Esophagus (tissue), 2 donors: Measurements from ENCODE around the gene ZNF618. TPM values are rescaled to one million over a fixed set of nuclear protein-coding genes. Genes with fewer than 3 reads are reported as not detected.
"Not testable (repeated sequence)": the region's sequence is repeated elsewhere in the genome, so short reads cannot be mapped to it uniquely, and the experiment has no call there.

Source experiments
- H3K27ac ChIP-seq, 2 donors: one replicate each; pipeline ENCODE4 v1.5.1; 2013; ENCODE audit warnings: low read depth in 2 of 2, mild to moderate bottlenecking in 2 of 2, inconsistent platforms in 1 of 2, low read length in 1 of 2, moderate library complexity in 1 of 2
- H3K27me3 ChIP-seq, 2 donors: one replicate each; pipeline ENCODE4 v1.6.1; 2013; ENCODE audit warnings: low read length in 2 of 2, control low read depth in 1 of 2, mild to moderate bottlenecking in 1 of 2; ENCODE audit not compliant: insufficient read depth in 2 of 2, control insufficient read depth in 1 of 2
- H3K36me3 ChIP-seq, 2 donors: one replicate each; pipeline ENCODE4 v1.6.1; 2013; ENCODE audit warnings: low read length in 1 of 2; ENCODE audit not compliant: control insufficient read depth in 2 of 2, insufficient read depth in 2 of 2
- H3K4me1 ChIP-seq, 2 donors: one replicate each; pipeline ENCODE4 v1.6.1; 2013; ENCODE audit warnings: low read length in 1 of 2; ENCODE audit not compliant: control insufficient read depth in 2 of 2, insufficient read depth in 2 of 2
- H3K4me3 ChIP-seq, 2 donors: one replicate each; pipeline ENCODE4 v1.5.1; 2013; ENCODE audit warnings: low read length in 2 of 2, mild to moderate bottlenecking in 2 of 2, low read depth in 1 of 2, moderate library complexity in 1 of 2
- H3K9me3 ChIP-seq, 2 donors: one replicate each; pipeline ENCODE4 v1.6.1; 2013; ENCODE audit warnings: mild to moderate bottlenecking in 2 of 2, low read depth in 1 of 2, low read length in 1 of 2, moderate library complexity in 1 of 2; ENCODE audit not compliant: control insufficient read depth in 2 of 2, insufficient read depth in 1 of 2
- WGBS, 2 donors: extraction: QIAGEN DNeasy Blood & Tissue Kit; methylation state at CpG; one replicate each; pipeline ENCODE4 v1.1.7; 2013; 5-methylcytosine and 5-hydroxymethylcytosine counted together
- polyA plus RNA-seq, 2 donors: library from polyadenylated mRNA; stranded (reverse); fragments of 200-250 nt; gene quantifications; one replicate each; pipeline ENCODE4 v1.2.3, GENCODE V29; 2013
- donor health status: healthy with polysubstance abuse.
- donor health status: Bipolar disorder and iron deficiency.

ZNF618 gene
- polyA plus RNA-seq, 2 donors: 0.56 to 1.0 TPM

- Histone ChIP-seq H3K27me3 (no peaks in the 10 kb centered on the region), H3K4me3 (no peak overlapping the region), H3K9me3 (no peaks in the 10 kb centered on the region), H3K36me3 (no peaks in the 10 kb centered on the region), H3K4me1 (peaks cover 7% of the 10 kb centered on the region in 2 donors), H3K27ac (no peak overlapping the region)
- 77 to 79% methylated on average over 4 of the region's 4 CpGs for WGBS, 2 donors
These were observed 119.3 kb downstream of the ZNF618 start for GRCh38 chr9:113995401-113995800.

- no peak overlapping the region for H3K27ac ChIP-seq
- peaks cover 7% of the 10 kb centered on the region in 2 donors for H3K4me1 ChIP-seq
- WGBS, 2 donors: 80 to 85% methylated on average over 3 of the region's 3 CpGs
These were observed 119.9 kb downstream of the ZNF618 start for GRCh38 chr9:113995963-113996362.

GRCh38 chr9:113996531-113997001 lies 120.5 kb downstream of the ZNF618 start:
- no peaks in the 10 kb centered on the region for H3K36me3 ChIP-seq
- WGBS, 2 donors: 94 to 96% methylated on average over 6 of the region's 6 CpGs
- H3K4me3 ChIP-seq: no peak overlapping the region
- peaks cover 5 to 7% of the 10 kb centered on the region in 2 donors for H3K4me1 ChIP-seq
- no peak overlapping the region for H3K27ac ChIP-seq
- no peaks in the 10 kb centered on the region for H3K9me3 ChIP-seq
- H3K27me3 ChIP-seq: no peaks in the 10 kb centered on the region

More at GRCh38 chr9:113995963-113996362, 119.9 kb downstream of the ZNF618 start:
- Histone ChIP-seq H3K36me3 (no peaks in the 10 kb centered on the region), H3K4me3 (no peak overlapping the region), H3K9me3 (no peaks in the 10 kb centered on the region), H3K27me3 (no peaks in the 10 kb centered on the region)

- not testable (repeated sequence) for H3K4me3 ChIP-seq, H3K4me1 ChIP-seq, H3K36me3 ChIP-seq, H3K27me3 ChIP-seq, H3K27ac ChIP-seq, H3K9me3 ChIP-seq
- WGBS, 2 donors: 93% methylated on average over 3 of the region's 3 CpGs
These were observed 121.0 kb downstream of the ZNF618 start for GRCh38 chr9:113997064-113997463.

GRCh38 chr9:113997610-113998009 lies 121.5 kb downstream of the ZNF618 start:
- H3K9me3 ChIP-seq: no peaks in the 10 kb centered on the region
- H3K27ac ChIP-seq: no peak overlapping the region
- no peaks in the 10 kb centered on the region for H3K36me3 ChIP-seq
- no peak overlapping the region for H3K4me3 ChIP-seq
- no peaks in the 10 kb centered on the region for H3K27me3 ChIP-seq
- peaks cover 5 to 7% of the 10 kb centered on the region in 2 donors for H3K4me1 ChIP-seq
- WGBS, 2 donors: 93 to 99% methylated on average over 5 of the region's 5 CpGs

GRCh38 chr9:113998114-113998513 lies 122.0 kb downstream of the ZNF618 start:
- Histone ChIP-seq H3K27ac (no peak overlapping the region), H3K36me3 (no peaks in the 10 kb centered on the region), H3K4me3 (no peak overlapping the region), H3K27me3 (no peaks in the 10 kb centered on the region), H3K9me3 (no peaks in the 10 kb centered on the region), H3K4me1 (peaks cover 5 to 7% of the 10 kb centered on the region in 2 donors)
- WGBS, 2 donors: 92 to 95% methylated on average over 11 of the region's 11 CpGs

GRCh38 chr9:113998525-113999255 lies 122.6 kb downstream of the ZNF618 start:
- no peaks in the 10 kb centered on the region for H3K9me3 ChIP-seq
- no peak overlapping the region for H3K4me3 ChIP-seq
- H3K27ac ChIP-seq: no peak overlapping the region
- peaks cover 5 to 7% of the 10 kb centered on the region in 2 donors for H3K4me1 ChIP-seq
- H3K27me3 ChIP-seq: no peaks in the 10 kb centered on the region
- WGBS, 2 donors: 83 to 86% methylated on average over 16 of the region's 16 CpGs
- H3K36me3 ChIP-seq: no peaks in the 10 kb centered on the region

- Histone ChIP-seq H3K36me3 (no peaks in the 10 kb centered on the region), H3K9me3 (no peaks in the 10 kb centered on the region), H3K27me3 (no peaks in the 10 kb centered on the region), H3K4me3 (no peak overlapping the region), H3K4me1 (no peaks in the 10 kb centered on the region), H3K27ac (no peak overlapping the region)
- WGBS, 2 donors: 86% methylated on average over 17 of the region's 17 CpGs
These were observed 123.3 kb downstream of the ZNF618 start for GRCh38 chr9:113999256-114000062.

- Histone ChIP-seq H3K9me3 (no peaks in the 10 kb centered on the region), H3K4me3 (no peak overlapping the region), H3K36me3 (no peaks in the 10 kb centered on the region), H3K27ac (no peak overlapping the region), H3K27me3 (no peaks in the 10 kb centered on the region), H3K4me1 (no peaks in the 10 kb centered on the region)
- 89 to 93% methylated on average over 13 of the region's 13 CpGs for WGBS, 2 donors
These were observed 124.0 kb downstream of the ZNF618 start for GRCh38 chr9:114000063-114000454.
